Loucy (cell line): ENCODE measurements around the gene FKBP6.
A peak's percentile ranks its signal among the peaks of the same experiment; 100 is the strongest.
"Not testable (repeated sequence)": the region's sequence is repeated elsewhere in the genome, so short reads cannot be mapped to it uniquely, and the experiment has no call there.

Experiments
- H2AFZ ChIP-seq: fragments of 200-600 bp; sonication (generic); 2 replicates; pipeline ENCODE4 v1.6.0; 2016; ENCODE audit warnings: antibody characterized with exemption, mild to moderate bottlenecking, low read length, moderate library complexity
- H3F3A ChIP-seq: fragments of 200-600 bp; 2 replicates; pipeline ENCODE4 v1.6.0; 2016; ENCODE audit warnings: antibody characterized with exemption, low read depth, mild to moderate bottlenecking
- H3K27me3 ChIP-seq: fragments of 200-600 bp; sonication (generic); 2 replicates; pipeline ENCODE4 v1.6.1; 2014; ENCODE audit warnings: low read length, mild to moderate bottlenecking; ENCODE audit not compliant: insufficient read depth, poor library complexity, severe bottlenecking
- H3K36me3 ChIP-seq: fragments of 200-600 bp; sonication (generic); 2 replicates; pipeline ENCODE4 v1.6.1; 2016; ENCODE audit warnings: low read length; ENCODE audit not compliant: insufficient read depth
- H3K4me1 ChIP-seq: fragments of 200-600 bp; sonication (generic); 2 replicates; pipeline ENCODE4 v1.5.1; 2014; ENCODE audit warnings: low read length, mild to moderate bottlenecking; ENCODE audit not compliant: insufficient read depth, poor library complexity, severe bottlenecking
- H3K4me2 ChIP-seq: fragments of 200-600 bp; sonication (generic); 2 replicates; pipeline ENCODE4 v1.6.0; 2014; ENCODE audit warnings: antibody characterized with exemption, low read length, low read depth, mild to moderate bottlenecking; ENCODE audit not compliant: poor library complexity, severe bottlenecking
- H3K4me3 ChIP-seq: fragments of 200-600 bp; sonication (generic); 2 replicates; pipeline ENCODE4 v1.5.1; 2014; ENCODE audit warnings: low read length, mild to moderate bottlenecking, mixed read lengths; ENCODE audit not compliant: poor library complexity, severe bottlenecking
- H3K79me2 ChIP-seq: fragments of 200-600 bp; sonication (generic); 2 replicates; pipeline ENCODE4 v1.6.1; 2014; ENCODE audit warnings: low read length; ENCODE audit not compliant: insufficient read depth
- H3K9ac ChIP-seq: fragments of 200-600 bp; sonication (generic); 2 replicates; pipeline ENCODE4 v1.6.0; 2014; ENCODE audit warnings: mild to moderate bottlenecking, low read depth, low read length, moderate library complexity; ENCODE audit not compliant: poor library complexity, severe bottlenecking
- H3K9me2 ChIP-seq: fragments of 200-600 bp; sonication (generic); replicated peaks from 2 replicates; pipeline ENCODE4 v1.6.1; 2016; ENCODE audit warnings: low read depth, low read length, mixed read lengths
- H3K9me3 ChIP-seq: fragments of 200-600 bp; sonication (generic); 2 replicates; pipeline ENCODE4 v1.6.1; 2014; ENCODE audit warnings: mild to moderate bottlenecking, antibody characterized with exemption, low read length, low read depth; ENCODE audit not compliant: insufficient read depth
- H4K20me1 ChIP-seq: fragments of 200-600 bp; sonication (generic); 2 replicates; pipeline ENCODE4 v1.6.0; 2014; ENCODE audit warnings: antibody characterized with exemption, low read length, mild to moderate bottlenecking; ENCODE audit not compliant: insufficient read depth, poor library complexity, severe bottlenecking
- EZH2phosphoT487 ChIP-seq: fragments of 200-600 bp; IDR thresholded peaks from 2 replicates; pipeline ENCODE4 v1.6.1; 2018; ENCODE audit warnings: antibody characterized with exemption, mild to moderate bottlenecking, moderate library complexity, borderline replicate concordance
- TF ChIP-seq, protein P1 (sequence below): fragments of 200-600 bp; sonication (generic); conservative IDR thresholded peaks from 2 replicates; pipeline ENCODE4 v1.5.1; 2014; ENCODE audit warnings: mild to moderate bottlenecking, antibody characterized with exemption, low read length

FKBP6 gene

DNA sequence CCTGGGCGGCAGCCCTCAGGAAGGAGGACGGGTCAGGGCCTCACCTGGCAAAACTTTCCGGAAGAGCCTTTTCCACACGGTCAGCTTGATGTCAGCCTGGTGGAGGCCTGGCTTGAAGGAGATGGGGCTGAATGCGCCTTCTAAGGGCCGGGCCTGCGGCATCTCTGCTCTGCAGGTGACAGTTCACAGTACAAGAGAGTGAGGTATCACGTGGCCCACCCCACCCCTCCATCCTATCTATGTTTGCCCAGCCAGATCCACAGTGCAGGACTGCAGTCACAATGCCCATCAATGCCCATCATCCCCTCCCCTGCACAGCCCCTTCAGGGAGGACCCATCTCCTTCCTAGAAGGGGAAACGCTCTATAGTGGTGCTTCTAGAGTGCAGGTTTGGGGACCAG is 11.4 kb upstream of the FKBP6 start:
- no peak overlapping the region for H3K9ac ChIP-seq
- TF ChIP-seq EZH2phosphoT487 = no peak
- TF ChIP-seq, protein P1, sequence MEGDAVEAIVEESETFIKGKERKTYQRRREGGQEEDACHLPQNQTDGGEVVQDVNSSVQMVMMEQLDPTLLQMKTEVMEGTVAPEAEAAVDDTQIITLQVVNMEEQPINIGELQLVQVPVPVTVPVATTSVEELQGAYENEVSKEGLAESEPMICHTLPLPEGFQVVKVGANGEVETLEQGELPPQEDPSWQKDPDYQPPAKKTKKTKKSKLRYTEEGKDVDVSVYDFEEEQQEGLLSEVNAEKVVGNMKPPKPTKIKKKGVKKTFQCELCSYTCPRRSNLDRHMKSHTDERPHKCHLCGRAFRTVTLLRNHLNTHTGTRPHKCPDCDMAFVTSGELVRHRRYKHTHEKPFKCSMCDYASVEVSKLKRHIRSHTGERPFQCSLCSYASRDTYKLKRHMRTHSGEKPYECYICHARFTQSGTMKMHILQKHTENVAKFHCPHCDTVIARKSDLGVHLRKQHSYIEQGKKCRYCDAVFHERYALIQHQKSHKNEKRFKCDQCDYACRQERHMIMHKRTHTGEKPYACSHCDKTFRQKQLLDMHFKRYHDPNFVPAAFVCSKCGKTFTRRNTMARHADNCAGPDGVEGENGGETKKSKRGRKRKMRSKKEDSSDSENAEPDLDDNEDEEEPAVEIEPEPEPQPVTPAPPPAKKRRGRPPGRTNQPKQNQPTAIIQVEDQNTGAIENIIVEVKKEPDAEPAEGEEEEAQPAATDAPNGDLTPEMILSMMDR = no peak
- no peaks in the 10 kb centered on the region for H4K20me1 ChIP-seq
- H3F3A ChIP-seq = no peaks in the 10 kb centered on the region
- H3K36me3 ChIP-seq = no peaks in the 10 kb centered on the region
- H3K9me3 ChIP-seq = no peaks in the 10 kb centered on the region
- no peaks in the 10 kb centered on the region for H3K27me3 ChIP-seq
- H3K4me3 ChIP-seq = no peak overlapping the region
- no peaks in the 10 kb centered on the region for H3K79me2 ChIP-seq
- no peak overlapping the region for H3K4me2 ChIP-seq
- H3K4me1 ChIP-seq = no peaks in the 10 kb centered on the region
- no peak overlapping the region for H2AFZ ChIP-seq
- no peaks in the 10 kb centered on the region for H3K9me2 ChIP-seq

DNA sequence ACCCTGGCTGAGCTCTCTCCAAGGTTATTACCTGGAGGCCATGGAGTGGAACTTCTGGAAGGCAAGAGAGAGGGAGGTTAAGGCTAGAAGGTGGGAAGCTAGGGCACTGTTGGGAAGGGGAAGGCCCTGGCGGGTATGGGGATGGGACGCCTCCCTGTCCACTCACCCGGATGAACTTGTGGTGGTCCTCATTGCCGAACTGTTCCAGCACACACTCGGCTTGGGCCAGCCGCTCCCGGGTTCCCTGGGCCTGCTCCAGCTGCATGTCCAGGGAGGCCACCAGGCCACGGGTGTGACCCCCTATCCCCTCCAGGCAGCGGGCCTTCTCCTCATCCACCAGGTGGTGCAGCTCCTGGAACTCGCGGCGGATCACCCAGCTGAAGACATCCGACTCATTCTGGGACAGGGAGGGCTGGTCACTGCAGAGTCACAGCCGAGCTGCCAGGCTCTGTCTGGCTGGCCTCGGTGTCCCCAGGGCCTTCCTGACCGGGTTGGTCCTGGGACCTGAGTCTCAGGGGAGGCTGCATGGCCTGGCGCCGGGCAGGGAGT is 9.2 kb upstream of the FKBP6 start:
- not testable (repeated sequence) for H3K36me3 ChIP-seq, H2AFZ ChIP-seq, H3K4me3 ChIP-seq, H3K9me2 ChIP-seq, H4K20me1 ChIP-seq, H3K27me3 ChIP-seq, H3K79me2 ChIP-seq, H3K4me2 ChIP-seq, H3K4me1 ChIP-seq, H3K9me3 ChIP-seq, H3F3A ChIP-seq, H3K9ac ChIP-seq

DNA sequence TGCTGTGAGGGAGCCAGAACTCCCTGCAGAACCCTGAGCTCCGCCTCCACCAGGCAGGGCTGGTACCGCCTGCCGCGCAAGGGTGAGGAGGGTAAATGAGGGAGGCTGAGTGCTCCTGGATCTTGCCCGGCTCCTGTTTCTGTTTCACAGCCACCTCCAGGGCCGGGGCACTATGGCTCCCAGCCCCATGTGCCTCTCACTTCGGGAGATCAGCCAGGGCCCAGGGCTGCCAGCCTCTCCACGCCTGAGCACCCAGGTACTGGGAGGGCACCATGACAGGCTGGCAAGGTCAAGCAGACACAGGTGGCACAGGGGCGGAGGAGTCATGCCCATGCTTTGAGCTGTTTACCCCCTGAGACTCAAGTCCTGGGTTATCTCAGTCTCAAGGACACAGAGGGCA is 8.4 kb upstream of the FKBP6 start:
- H3K9ac ChIP-seq, H4K20me1 ChIP-seq, H3K27me3 ChIP-seq, H3K9me3 ChIP-seq, H3K4me2 ChIP-seq, H3K4me1 ChIP-seq, H3K36me3 ChIP-seq, H3F3A ChIP-seq, H3K79me2 ChIP-seq, H2AFZ ChIP-seq, H3K4me3 ChIP-seq, H3K9me2 ChIP-seq: not testable (repeated sequence)

DNA sequence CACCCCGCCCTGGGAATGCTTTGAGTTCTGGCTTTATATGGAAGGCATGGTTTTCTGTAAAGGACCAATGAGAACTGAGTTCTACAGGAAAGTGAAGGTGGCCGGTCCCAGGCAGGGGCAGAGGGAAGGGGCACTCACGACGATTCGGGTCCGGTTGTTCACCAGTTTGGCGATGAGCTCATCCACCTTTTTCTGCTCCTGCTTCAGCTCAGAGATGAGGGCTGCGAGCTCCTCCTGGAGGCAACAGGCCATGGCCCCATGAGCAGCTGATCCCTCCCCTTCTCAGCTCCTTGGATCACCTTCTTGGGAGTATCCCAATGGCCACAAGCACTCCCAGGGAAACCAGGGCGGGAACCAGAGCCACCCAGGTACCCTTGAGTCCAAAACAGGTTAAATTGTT is 8.0 kb upstream of the FKBP6 start:
- H3K4me3 ChIP-seq, H3K27me3 ChIP-seq, H3F3A ChIP-seq, H3K4me1 ChIP-seq, H3K9ac ChIP-seq, H2AFZ ChIP-seq, H3K79me2 ChIP-seq, H3K9me2 ChIP-seq, H4K20me1 ChIP-seq, H3K4me2 ChIP-seq, H3K9me3 ChIP-seq, H3K36me3 ChIP-seq: not testable (repeated sequence)

DNA sequence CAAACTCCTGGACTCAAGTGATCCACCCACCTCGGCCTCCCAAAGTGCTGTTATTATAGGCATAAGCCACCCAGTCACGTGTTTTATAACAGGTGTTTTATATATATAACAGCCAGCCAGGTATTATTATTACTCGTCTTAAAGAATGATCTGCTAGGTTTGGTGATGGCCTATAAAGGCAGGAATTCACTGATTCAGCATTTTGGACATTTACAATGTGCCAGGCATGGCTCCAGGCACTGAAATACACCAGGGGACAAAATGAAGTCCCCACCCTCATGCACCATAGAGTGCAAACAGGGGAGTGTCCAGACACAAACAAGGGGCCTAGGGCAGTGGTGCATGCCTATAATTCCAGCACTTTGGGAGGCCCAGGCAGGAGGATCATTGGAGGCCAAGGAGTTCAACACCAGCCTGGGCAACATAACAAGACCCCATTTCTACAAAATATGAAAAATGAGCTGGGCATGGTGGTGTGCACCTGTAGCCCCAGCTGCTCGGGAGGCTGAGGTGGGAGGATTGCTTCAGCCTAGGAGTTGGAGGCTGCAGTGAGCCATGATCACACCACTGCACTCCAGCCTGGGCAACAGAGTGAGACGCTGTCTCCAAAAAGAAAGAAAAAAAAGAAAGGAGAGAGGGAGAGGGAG is 4.4 kb upstream of the FKBP6 start:
- H3K9me3 ChIP-seq, H3F3A ChIP-seq, H3K4me3 ChIP-seq, H3K79me2 ChIP-seq, H4K20me1 ChIP-seq, H3K36me3 ChIP-seq, H3K27me3 ChIP-seq, H3K9ac ChIP-seq, H3K9me2 ChIP-seq, H3K4me1 ChIP-seq: not testable (repeated sequence)
- Histone ChIP-seq H2AFZ (peak overlapping the region; percentile 67; the same call in 1 of the 2 replicates), H3K4me2 (peak overlapping the region; percentile 37)
